GM21381 (cell line): ENCODE data around the gene LAMB2.

Experiments
- ATAC-seq: cut with Tn5 transposase; IDR thresholded peaks from one replicate; pipeline ENCODE4 v1.9.1; 2021; ENCODE audit warnings: mild to moderate bottlenecking, moderate library complexity; ENCODE audit not compliant: unreplicated experiment

Gene LAMB2

DNA sequence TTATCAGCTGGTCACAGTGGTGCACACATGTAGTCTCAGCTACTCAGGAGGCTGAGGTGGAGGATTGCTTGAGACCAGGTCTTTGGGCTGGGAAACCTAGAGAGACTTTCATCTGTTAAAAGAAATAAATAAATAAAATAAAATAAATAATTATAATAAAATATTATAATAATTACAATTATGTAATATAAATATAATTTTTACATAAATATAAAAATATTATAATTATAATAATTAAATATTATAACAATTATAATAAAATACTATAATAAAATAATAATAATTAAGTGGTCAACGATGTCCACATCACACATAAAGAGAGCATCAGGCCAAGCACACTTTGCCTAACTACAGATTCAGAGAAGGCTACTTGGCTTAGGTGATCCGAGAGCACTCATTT lies 53.6 kb downstream of the LAMB2 start:
- no peak for ATAC-seq

DNA sequence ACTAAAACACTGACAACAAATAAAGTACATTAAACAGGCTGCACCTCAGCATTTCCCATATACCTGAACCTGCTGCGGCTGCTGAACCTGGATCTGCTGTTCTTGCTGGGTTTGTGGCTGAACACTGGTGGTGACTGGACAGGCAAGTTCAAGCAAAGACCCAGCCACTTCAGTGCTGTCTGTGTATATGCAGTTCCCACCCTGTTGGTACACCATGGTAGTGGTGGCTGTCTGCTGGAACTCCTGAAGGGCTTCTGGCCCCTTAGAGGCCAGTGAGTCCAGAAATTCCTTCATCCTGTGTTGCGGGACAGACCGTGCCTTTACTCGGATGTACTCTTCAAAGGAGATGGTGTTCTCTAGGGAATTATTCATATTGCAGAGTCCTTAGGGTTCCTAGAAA lies 56.2 kb downstream of the LAMB2 start:
- no peak for ATAC-seq

DNA sequence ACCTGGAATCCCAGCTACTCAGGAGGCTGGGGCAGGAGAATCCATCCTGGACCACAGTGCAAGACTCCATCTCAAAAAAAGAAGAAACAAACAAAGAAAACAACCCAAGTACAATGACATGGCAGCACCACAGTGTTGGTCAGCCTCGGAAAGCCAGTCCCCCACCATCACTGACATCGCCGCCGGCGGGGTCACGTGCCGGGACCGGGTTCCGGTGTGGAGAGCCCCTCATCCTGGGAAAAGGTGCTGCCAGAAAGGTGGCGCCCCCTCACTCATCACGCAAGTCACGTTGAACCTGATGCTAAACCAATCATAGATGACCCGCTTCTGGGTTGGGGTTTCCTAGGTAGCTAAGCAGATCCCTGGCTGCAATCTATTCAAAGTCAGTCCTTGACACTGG lies 56.7 kb downstream of the LAMB2 start:
- ATAC-seq, result no peak
